Activated T-cell treated with anti-CD3 and anti-CD28 coated beads, Interleukin-2, amount 50 U/mL, for 4 hours (primary cell): ENCODE data around the gene CEND1. TPM values are rescaled to one million over a fixed set of nuclear protein-coding genes. Genes with fewer than 3 reads are reported as not detected.
A peak's percentile ranks its signal among the peaks of the same experiment; 100 is the strongest.
"Not testable (repeated sequence)": the region's sequence is repeated elsewhere in the genome, so short reads cannot be mapped to it uniquely, and the experiment has no call there.

Experiments
- ATAC-seq, 2 donors: fragments of 200-7000 bp; cut with Tn5 transposase; one replicate each; pipeline ENCODE4 v1.10.0; 2021
- DNase-seq: peaks from one replicate; pipeline ENCODE4 v3.0.0-alpha.2; 2020
- H3K27me3 Mint-ChIP-seq: one replicate; pipeline ENCODE4 v1.8.0; 2021; ENCODE audit warnings: low read depth, mixed read lengths
- H3K36me3 Mint-ChIP-seq: one replicate; pipeline ENCODE4 v1.8.0; 2022; ENCODE audit warnings: mixed read lengths; ENCODE audit not compliant: insufficient read depth
- H3K4me1 Mint-ChIP-seq: one replicate; pipeline ENCODE4 v1.8.0; 2021; ENCODE audit warnings: low read depth, mixed read lengths
- H3K4me3 Mint-ChIP-seq: one replicate; pipeline ENCODE4 v1.8.0; 2021; ENCODE audit warnings: mild to moderate bottlenecking, moderate library complexity, mixed read lengths
- H3K9me3 Mint-ChIP-seq: one replicate; pipeline ENCODE4 v1.8.0; 2021; ENCODE audit warnings: mixed read lengths
- total RNA-seq, 3 donors: library from RNA; stranded (reverse); gene quantifications; one replicate each; pipeline ENCODE4 v1.2.1, GENCODE V29; 2021

CEND1 gene
- total RNA-seq, 3 donors from 2014 or later, result 1.6 to 1.8 (median 1.7) TPM

DNA sequence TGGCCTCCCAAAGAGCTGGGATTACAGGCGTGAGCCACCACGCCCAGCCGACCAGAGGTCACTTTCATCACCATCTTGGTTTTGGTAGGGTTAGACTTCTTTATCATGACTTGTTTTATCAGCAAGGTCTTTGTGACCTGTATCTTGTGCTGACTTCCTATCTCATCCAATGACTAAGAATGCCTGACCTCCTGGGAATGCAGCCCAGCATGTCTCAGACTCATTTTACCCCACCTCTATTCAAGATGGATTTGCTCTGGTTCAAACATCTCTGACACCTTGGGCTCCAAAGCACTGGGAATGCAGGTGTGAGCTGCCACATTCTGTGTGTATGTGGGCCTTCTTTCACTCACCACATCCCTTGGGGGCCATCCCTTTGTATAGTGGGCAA is 47.7 kb downstream of the CEND1 start:
- H3K27me3 Mint-ChIP-seq, result no peaks in the 10 kb centered on the region
- H3K4me1 Mint-ChIP-seq, result peaks cover 14% of the 10 kb centered on the region
- DNase-seq, result no peak
- H3K9me3 Mint-ChIP-seq, result no peaks in the 10 kb centered on the region
- H3K36me3 Mint-ChIP-seq, result no peaks in the 10 kb centered on the region
- H3K4me3 Mint-ChIP-seq, result no peak overlapping the region
- no peak for ATAC-seq

DNA sequence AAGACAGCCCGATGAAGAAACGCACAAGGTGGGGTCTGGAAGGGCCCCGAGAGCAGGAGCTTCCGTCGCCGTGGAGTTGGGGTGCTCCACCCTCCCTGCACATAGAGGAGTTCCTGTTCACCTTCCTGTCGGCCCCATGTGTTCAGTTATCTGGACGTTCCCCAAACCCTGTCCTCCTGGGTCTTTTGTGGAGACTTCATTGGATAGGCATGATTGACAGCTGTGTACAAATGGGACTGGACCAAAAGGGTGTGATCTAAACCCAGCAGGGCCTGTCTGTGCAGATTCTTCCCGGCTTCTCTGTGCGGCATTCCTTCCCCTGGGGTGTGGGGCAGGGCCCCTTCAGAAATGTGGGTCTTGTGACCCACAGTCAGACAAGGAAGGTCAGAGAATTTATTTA is 52.0 kb downstream of the CEND1 start:
- H3K9me3 Mint-ChIP-seq, H3K27me3 Mint-ChIP-seq, DNase-seq, H3K36me3 Mint-ChIP-seq: not testable (repeated sequence)
- Mint-ChIP-seq H3K4me3 (peak overlapping the region; percentile 42), H3K4me1 (peaks cover 13% of the 10 kb centered on the region)
- ATAC-seq, result peak; percentile 56 to 63

DNA sequence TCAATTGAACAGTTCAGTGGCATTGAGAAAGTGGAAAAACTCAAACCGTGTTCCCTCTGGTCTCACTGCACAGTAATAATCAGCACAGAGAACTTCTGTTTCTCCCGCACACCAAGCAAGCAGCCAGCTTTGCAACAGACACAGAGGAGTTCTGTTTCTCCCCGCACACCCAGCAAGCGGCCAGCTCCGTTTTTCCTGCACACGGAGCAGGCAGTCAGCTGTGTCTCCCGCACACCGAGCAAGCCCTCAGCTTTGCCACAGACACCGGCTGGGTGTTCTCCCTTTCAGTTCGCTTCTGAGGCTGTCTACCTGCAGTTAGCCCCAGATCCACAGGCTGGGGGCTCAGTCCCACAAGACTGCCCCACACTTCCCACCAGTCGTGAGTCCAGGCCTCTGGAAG is 52.5 kb downstream of the CEND1 start:
- H3K36me3 Mint-ChIP-seq, result no peaks in the 10 kb centered on the region
- peak; percentile 28 to 37 for ATAC-seq
- no peaks in the 10 kb centered on the region for H3K27me3 Mint-ChIP-seq
- no peak for DNase-seq
- peak overlapping the region; percentile 42 for H3K4me3 Mint-ChIP-seq
- no peaks in the 10 kb centered on the region for H3K9me3 Mint-ChIP-seq
- H3K4me1 Mint-ChIP-seq, result peaks cover 13% of the 10 kb centered on the region

Other genes starting within 250 kb of the CEND1 start
- gene LMNTD2, start 229.4 kb downstream of the CEND1 start, total RNA-seq, result 1 to 10 TPM in 2 of 3 donors, under 1 TPM in 1; 0.71 to 1.3 (median 1.1) TPM
- 10 to 100 TPM; 15.1 to 17.4 (median 16.1) TPM for gene RASSF7, start 229.1 kb downstream of the CEND1 start, total RNA-seq
- gene PHRF1, start 213.6 kb downstream of the CEND1 start, total RNA-seq, result 10 to 100 TPM; 57.7 to 59.2 (median 57.7) TPM
- gene IRF7, start 174.1 kb downstream of the CEND1 start, total RNA-seq, result 10 to 100 TPM; 16.3 to 26.7 (median 17.7) TPM
- gene CDHR5, start 165.1 kb downstream of the CEND1 start, total RNA-seq, result not detected
- not detected for gene SCT, start 162.9 kb downstream of the CEND1 start, total RNA-seq
- under 1 TPM in 2 of 3 donors, not detected in 1; 0.13 to 0.28 TPM for gene DRD4, start 152.8 kb downstream of the CEND1 start, total RNA-seq
- 10 to 100 TPM; 53.1 to 59.6 (median 54.5) TPM for gene DEAF1, start 94.9 kb downstream of the CEND1 start, total RNA-seq
- 1 to 10 TPM; 6.8 to 7.5 (median 7.0) TPM for gene TMEM80, start 94.3 kb downstream of the CEND1 start, total RNA-seq
- gene EPS8L2, start 83.9 kb downstream of the CEND1 start, total RNA-seq, result 10 to 100 TPM in 1 of 3 donors, 1 to 10 TPM in 2; 5.2 to 13.0 (median 7.0) TPM
- gene TALDO1, start 42.6 kb downstream of the CEND1 start, total RNA-seq, result 100 to 1,000 TPM; 281 to 316 (median 313) TPM
- gene GATD1, start 12.6 kb downstream of the CEND1 start, total RNA-seq, result 10 to 100 TPM; 48.3 to 49.8 (median 49.7) TPM
- gene SLC25A22, start 8.2 kb upstream of the CEND1 start, total RNA-seq, result 100 to 1,000 TPM; 156 to 166 (median 161) TPM
- gene PIDD1, start 15.1 kb upstream of the CEND1 start, total RNA-seq, result 10 to 100 TPM; 12.6 to 18.4 (median 17.5) TPM
- 1,000 to 10,000 TPM; 3,528 to 3,995 (median 3,711) TPM for gene RPLP2, start 19.9 kb upstream of the CEND1 start, total RNA-seq
- 10 to 100 TPM; 55.5 to 62.4 (median 60.2) TPM for gene PNPLA2, start 28.8 kb upstream of the CEND1 start, total RNA-seq
- gene CRACR2B, start 37.8 kb upstream of the CEND1 start, total RNA-seq, result under 1 TPM; 0.18 to 0.30 (median 0.28) TPM
- gene CD151, start 42.9 kb upstream of the CEND1 start, total RNA-seq, result 10 to 100 TPM; 33.5 to 39.2 (median 35.6) TPM
- gene POLR2L, start 52.4 kb upstream of the CEND1 start, total RNA-seq, result 100 to 1,000 TPM; 167 to 183 (median 174) TPM
- gene TSPAN4, start 52.8 kb upstream of the CEND1 start, total RNA-seq, result 1 to 10 TPM; 4.6 to 6.0 (median 5.7) TPM
- 100 to 1,000 TPM; 102 to 115 (median 104) TPM for gene CHID1, start 120.7 kb upstream of the CEND1 start, total RNA-seq
- 10 to 100 TPM; 30.4 to 41.7 (median 38.0) TPM for gene AP2A2, start 135.8 kb upstream of the CEND1 start, total RNA-seq
- gene MUC6, start 246.6 kb upstream of the CEND1 start, total RNA-seq, result under 1 TPM in 1 of 3 donors, not detected in 2; 0.30 TPM